K562 (cell line): Measurements from ENCODE around the gene CFAP92. TPM values are rescaled to one million over a fixed set of nuclear protein-coding genes. Genes with fewer than 3 reads are reported as not detected.
A peak's percentile ranks its signal among the peaks of the same experiment; 100 is the strongest.

Source experiments
- CBX1 ChIP-seq: sonication (generic); IDR thresholded peaks from 2 replicates; pipeline ENCODE4 v1.6.1; 2016; ENCODE audit warnings: antibody characterized with exemption, low read depth, mild to moderate bottlenecking
- EP300 ChIP-seq: IDR thresholded peaks from 2 replicates; pipeline ENCODE4 v1.6.1; 2012; ENCODE audit warnings: low read length, improper control_type of control experiment
- FOXJ2 ChIP-seq: fragments of 200-800 bp; sonication (Bioruptor generic); IDR thresholded peaks from 2 replicates; pipeline ENCODE4 v1.6.1; 2016; ENCODE audit warnings: missing genetic modification characterization, missing compliant biosample characterization
- JUND ChIP-seq, 2 experiments: IDR thresholded peaks; 2 replicates in 1 of 2; 3 replicates in 1 of 2; pipeline ENCODE4 v1.6.1; 2011; ENCODE audit warnings: borderline replicate concordance in 2 of 2, low read depth in 2 of 2, low read length in 2 of 2, improper control_type of control experiment in 1 of 2, missing biosample characterization in 1 of 2, missing genetic modification characterization in 1 of 2, missing genetic modification reagents in 1 of 2
- MAZ ChIP-seq, 2 experiments: fragments of 450-650 bp in 1 of 2; sonication (generic) in 1 of 2; formaldehyde crosslinking; IDR thresholded peaks in 1 of 2; conservative IDR thresholded peaks in 1 of 2; 2 replicates each; pipeline versions ENCODE4 v1.4.0 to v1.5.0; 2020; ENCODE audit warnings: mild to moderate bottlenecking in 1 of 2, missing genetic modification reagents in 1 of 2
- MED1 ChIP-seq: sonication (generic); formaldehyde crosslinking; IDR thresholded peaks from 2 replicates; pipeline ENCODE4 v1.8.1; 2023; ENCODE audit warnings: missing genetic modification reagents, borderline replicate concordance
- RBBP5 ChIP-seq: fragments of 200-600 bp; sonication (generic); IDR thresholded peaks from 2 replicates; pipeline ENCODE4 v1.6.1; 2012; ENCODE audit warnings: borderline replicate concordance, mild to moderate bottlenecking, low read length, control low read depth, inconsistent platforms; ENCODE audit not compliant: insufficient read depth, poor library complexity, severe bottlenecking
- REST ChIP-seq, 2 experiments: fragments of 450-650 bp; formaldehyde crosslinking in 1 of 2; IDR thresholded peaks; 2 replicates each; pipeline versions ENCODE4 v1.4.0 to v1.6.1; 2014 to 2020; ENCODE audit warnings: mild to moderate bottlenecking in 2 of 2, borderline replicate concordance in 1 of 2, low read depth in 1 of 2
- polyA plus RNA-seq, 8 experiments: library from polyadenylated mRNA; depleted of rRNA in 4 of 8; stranded (reverse) in 5 of 8; unstranded in 3 of 8; fragments of >200 nt; fragmentation: Nextera tagmentation in 2 of 8; fragmentation: Illumina TruSeq in 1 of 8; extraction: Ambion mirVana in 2 of 8; extraction: Trizol in 1 of 8; gene quantifications; 2 replicates each; pipeline versions ENCODE4 v1.2.1 to v1.2.3, GENCODE V29; 2011 to 2014; ENCODE audit warnings: inconsistent platforms in 1 of 8, missing spikeins in 1 of 8
- total RNA-seq, 7 experiments: library from RNA; depleted of rRNA in 6 of 7; stranded (reverse); fragments of >200 nt in 6 of 7; fragmentation: Illumina TruSeq in 2 of 7; extraction: Trizol in 2 of 7; gene quantifications; 2 replicates each; pipeline versions ENCODE4 v1.2.1 to v1.2.3, GENCODE V29; 2011 to 2021; ENCODE audit warnings: low replicate concordance in 1 of 7

CFAP92 gene
- total and polyA plus RNA-seq, 9 of the 15 experiments (the other 6 are each of a cell fraction or from before 2014, with no cell fraction given) = 0.06 to 0.62 (median 0.36) TPM

DNA sequence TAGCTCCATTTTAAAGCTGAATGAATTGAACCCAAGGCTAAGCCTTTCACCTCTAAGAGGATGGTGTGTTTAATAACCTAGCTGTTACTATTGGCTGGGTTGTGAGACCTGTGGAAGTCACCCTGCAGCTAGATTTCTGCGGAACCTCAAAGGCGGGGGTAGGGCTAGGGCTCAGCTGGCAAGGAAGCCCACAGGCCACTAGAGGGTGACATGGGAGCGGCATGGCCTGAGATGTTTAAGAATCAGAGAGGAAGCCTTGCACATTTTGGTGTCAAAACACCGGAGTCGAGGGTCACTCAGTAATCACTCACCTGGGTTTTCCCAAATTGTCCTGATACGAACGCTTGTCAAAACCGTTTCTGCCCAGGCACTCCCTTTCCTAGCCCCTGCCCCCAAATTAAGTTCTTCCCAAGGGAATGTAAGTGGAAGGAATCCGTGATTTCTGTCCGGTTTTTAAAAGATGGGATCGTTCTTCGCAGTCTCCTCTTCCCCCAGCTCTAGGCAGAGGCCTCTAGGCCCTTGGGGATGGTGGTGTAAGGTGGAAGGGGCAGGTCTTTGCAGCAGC is 118.2 kb downstream of the CFAP92 start (continued):
- peak; percentile 38; the same call in 1 of the 2 replicates for TF ChIP-seq JUND (IDR thresholded peaks at IDR 0.05; ENCODE audit: borderline replicate concordance, low read depth, low read length)
- no peak for TF ChIP-seq JUND (tag; IDR thresholded peaks at IDR 0.05; ENCODE audit: borderline replicate concordance, low read depth, low read length)
- TF ChIP-seq MED1 (CRISPR knock-in tag) = no peak
- TF ChIP-seq REST (IDR thresholded peaks at IDR 0.05; ENCODE audit: borderline replicate concordance) = peak; percentile 14; the same call in 1 of the 2 replicates
- no peak for TF ChIP-seq REST (CRISPR knock-in tag; IDR thresholded peaks at IDR 0.05; ENCODE audit: low read depth)
- TF ChIP-seq RBBP5 = no peak
- TF ChIP-seq CBX1 = 0 out of 2 replicates have a peak, but pooled peaks have one; percentile 43
- TF ChIP-seq EP300 = no peak
- 0 out of 4 replicates have a peak, but pooled peaks of 1 of the 2 experiments have one; percentile 28 for TF ChIP-seq MAZ (CRISPR knock-in tag; conservative IDR thresholded peaks at IDR 0.05 in 1 of 2, IDR thresholded peaks at IDR 0.05 in 1 of 2)
- TF ChIP-seq FOXJ2 (tag) = no peak
